H1 (cell line): ENCODE measurements around the gene IL21. TPM values are rescaled to one million over a fixed set of nuclear protein-coding genes. Genes with fewer than 3 reads are reported as not detected.

Experiments
- CTBP2 ChIP-seq: IDR thresholded peaks from 2 replicates; pipeline ENCODE4 v1.7.0; 2011; ENCODE audit warnings: borderline replicate concordance, mild to moderate bottlenecking, moderate library complexity, mixed read lengths, low read length; ENCODE audit not compliant: insufficient read depth, insufficient read length
- JUN ChIP-seq: IDR thresholded peaks from 2 replicates; pipeline ENCODE4 v1.6.1; 2011; ENCODE audit warnings: low read depth, mild to moderate bottlenecking, improper control_type of control experiment, low read length
- polyA plus RNA-seq, 7 experiments: library from polyadenylated mRNA; depleted of rRNA in 3 of 7; stranded (reverse) in 5 of 7; unstranded in 2 of 7; fragments of >200 nt in 5 of 7; fragments of 200-250 nt in 2 of 7; gene quantifications; 1 replicate in 5 of 7; 2 replicates in 1 of 7; 4 replicates in 1 of 7; pipeline versions ENCODE4 v1.2.1 to v1.2.3, GENCODE V29; 2011 to 2013; ENCODE audit warnings: missing spikeins in 2 of 7, mixed read lengths in 2 of 7
- total RNA-seq: library from RNA; stranded (reverse); fragmentation: NEBNext Ultra II Directional; extraction: Animal tissue kit (Norgen Biotek cat#: 25700); gene quantifications from 2 replicates; pipeline ENCODE4 v1.2.1, GENCODE V29; 2021
- TF ChIP-seq, protein P1 (sequence below): IDR thresholded peaks from 2 replicates; pipeline ENCODE4 v1.6.1; 2011; ENCODE audit warnings: low read length, improper control_type of control experiment
- TF ChIP-seq, protein P2 (sequence below): IDR thresholded peaks from 2 replicates; pipeline ENCODE4 v1.6.1; 2012; ENCODE audit warnings: low read length, inconsistent platforms
- TF ChIP-seq, protein P3 (sequence below): IDR thresholded peaks from 2 replicates; pipeline ENCODE4 v1.6.1; 2012; ENCODE audit warnings: inconsistent platforms

IL21 gene
- total and polyA plus RNA-seq, 2 of the 8 experiments (the other 6 are each of a cell fraction or from before 2014, with no cell fraction given): not detected

DNA sequence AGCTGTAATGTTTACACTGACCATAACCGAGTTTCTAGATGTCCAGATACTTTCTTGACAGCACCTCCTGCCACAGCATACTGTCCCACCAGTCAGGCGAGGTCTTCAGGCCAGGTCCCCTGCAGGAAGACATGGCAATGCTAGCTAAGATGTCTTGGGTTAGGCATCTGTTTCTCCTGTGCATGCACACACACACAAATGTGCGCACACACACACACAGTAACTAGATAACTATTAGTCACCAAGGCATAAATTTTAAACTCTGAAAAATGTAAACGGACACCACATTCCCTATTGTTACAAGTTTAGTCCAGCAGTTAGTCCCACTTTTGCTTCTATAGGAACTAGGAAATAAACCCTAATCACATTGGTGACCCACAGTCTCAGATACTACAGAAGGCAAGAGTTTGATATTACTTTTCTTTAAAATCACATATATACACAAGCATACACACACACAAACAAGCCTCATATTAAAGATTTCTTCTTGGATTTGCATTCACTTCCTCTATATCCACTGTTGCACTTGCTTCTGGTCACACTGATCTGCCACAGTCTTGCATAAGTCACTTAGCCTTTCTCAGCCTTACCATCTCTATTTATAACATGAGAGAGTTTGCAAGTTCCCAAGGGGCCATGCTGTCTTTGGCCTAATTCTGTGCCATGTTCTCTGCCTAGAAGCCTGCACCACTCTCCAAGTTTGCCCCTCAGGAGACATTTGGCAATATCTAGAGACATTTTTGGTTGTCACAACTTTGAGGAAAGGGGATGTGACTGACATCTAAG is 32.2 kb downstream of the IL21 start (continued):
- TF ChIP-seq, protein P1, sequence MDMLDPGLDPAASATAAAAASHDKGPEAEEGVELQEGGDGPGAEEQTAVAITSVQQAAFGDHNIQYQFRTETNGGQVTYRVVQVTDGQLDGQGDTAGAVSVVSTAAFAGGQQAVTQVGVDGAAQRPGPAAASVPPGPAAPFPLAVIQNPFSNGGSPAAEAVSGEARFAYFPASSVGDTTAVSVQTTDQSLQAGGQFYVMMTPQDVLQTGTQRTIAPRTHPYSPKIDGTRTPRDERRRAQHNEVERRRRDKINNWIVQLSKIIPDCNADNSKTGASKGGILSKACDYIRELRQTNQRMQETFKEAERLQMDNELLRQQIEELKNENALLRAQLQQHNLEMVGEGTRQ: no peak
- TF ChIP-seq, protein P2, sequence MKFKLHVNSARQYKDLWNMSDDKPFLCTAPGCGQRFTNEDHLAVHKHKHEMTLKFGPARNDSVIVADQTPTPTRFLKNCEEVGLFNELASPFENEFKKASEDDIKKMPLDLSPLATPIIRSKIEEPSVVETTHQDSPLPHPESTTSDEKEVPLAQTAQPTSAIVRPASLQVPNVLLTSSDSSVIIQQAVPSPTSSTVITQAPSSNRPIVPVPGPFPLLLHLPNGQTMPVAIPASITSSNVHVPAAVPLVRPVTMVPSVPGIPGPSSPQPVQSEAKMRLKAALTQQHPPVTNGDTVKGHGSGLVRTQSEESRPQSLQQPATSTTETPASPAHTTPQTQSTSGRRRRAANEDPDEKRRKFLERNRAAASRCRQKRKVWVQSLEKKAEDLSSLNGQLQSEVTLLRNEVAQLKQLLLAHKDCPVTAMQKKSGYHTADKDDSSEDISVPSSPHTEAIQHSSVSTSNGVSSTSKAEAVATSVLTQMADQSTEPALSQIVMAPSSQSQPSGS: no peak
- TF ChIP-seq JUN (no peak), CTBP2 (no peak)
- TF ChIP-seq, protein P3, sequence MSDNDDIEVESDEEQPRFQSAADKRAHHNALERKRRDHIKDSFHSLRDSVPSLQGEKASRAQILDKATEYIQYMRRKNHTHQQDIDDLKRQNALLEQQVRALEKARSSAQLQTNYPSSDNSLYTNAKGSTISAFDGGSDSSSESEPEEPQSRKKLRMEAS: no peak
